Progenitor cell of endocrine pancreas (in vitro differentiated cells): ENCODE measurements around the gene L1TD1. TPM values are rescaled to one million over a fixed set of nuclear protein-coding genes. Genes with fewer than 3 reads are reported as not detected.
A peak's percentile ranks its signal among the peaks of the same experiment; 100 is the strongest.

ENCODE experiments used
- DNase-seq: peaks from one replicate; pipeline ENCODE4 v3.0.0; 2021; ENCODE audit warnings: low spot score; ENCODE audit not compliant: unreplicated experiment
- H3K27ac Mint-ChIP-seq: 2 replicates; pipeline ENCODE4 v1.8.0; 2021; ENCODE audit warnings: mild to moderate bottlenecking, moderate library complexity, mixed read lengths
- H3K27me3 Mint-ChIP-seq: 2 replicates; pipeline ENCODE4 v1.8.0; 2021; ENCODE audit warnings: mixed read lengths
- H3K36me3 Mint-ChIP-seq: 2 replicates; pipeline ENCODE4 v1.8.0; 2022; ENCODE audit warnings: mixed read lengths; ENCODE audit not compliant: insufficient read depth
- H3K4me1 Mint-ChIP-seq: 2 replicates; pipeline ENCODE4 v1.8.0; 2021; ENCODE audit warnings: low read depth, mixed read lengths
- H3K4me3 Mint-ChIP-seq: 2 replicates; pipeline ENCODE4 v1.8.0; 2021; ENCODE audit warnings: low read depth, mild to moderate bottlenecking, moderate library complexity, mixed read lengths
- H3K9me3 Mint-ChIP-seq: 2 replicates; pipeline ENCODE4 v1.8.0; 2021; ENCODE audit warnings: low read depth, mixed read lengths
- total RNA-seq: library from RNA; stranded (reverse); gene quantifications from 2 replicates; pipeline ENCODE4 v1.2.1, GENCODE V29; 2021
- TF ChIP-seq, protein P1 (sequence below): fragments of 200-600 bp; sonication (generic); IDR thresholded peaks from one replicate; pipeline ENCODE4 v1.5.0; 2021; ENCODE audit warnings: antibody characterized with exemption, mild to moderate bottlenecking; ENCODE audit not compliant: unreplicated experiment

The L1TD1 gene
- total RNA-seq, 1 donor from 2014 or later, result 2.7 TPM

DNA sequence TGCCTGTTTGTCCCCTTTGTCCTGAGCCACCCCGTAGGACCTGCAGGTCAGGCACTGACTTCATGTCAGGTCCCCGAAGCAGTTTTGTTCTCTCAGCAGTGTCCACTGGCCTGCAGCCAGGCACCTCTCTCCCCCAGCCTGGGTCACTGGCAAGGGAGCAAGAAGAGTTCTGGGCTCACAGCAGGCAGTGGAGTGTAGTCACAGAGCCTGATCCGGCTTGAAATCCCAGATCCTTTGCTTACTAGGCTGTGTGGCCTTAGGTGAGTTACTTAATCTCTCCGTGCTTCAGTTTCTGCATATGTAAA is 34.2 kb downstream of the L1TD1 start:
- DNase-seq, result no peak
- H3K9me3 Mint-ChIP-seq, result no peaks in the 10 kb centered on the region
- H3K4me1 Mint-ChIP-seq, result peaks cover 3% of the 10 kb centered on the region
- H3K36me3 Mint-ChIP-seq, result no peaks in the 10 kb centered on the region
- H3K27me3 Mint-ChIP-seq, result peaks cover 3% of the 10 kb centered on the region
- H3K27ac Mint-ChIP-seq, result no peak overlapping the region
- TF ChIP-seq, protein P1, sequence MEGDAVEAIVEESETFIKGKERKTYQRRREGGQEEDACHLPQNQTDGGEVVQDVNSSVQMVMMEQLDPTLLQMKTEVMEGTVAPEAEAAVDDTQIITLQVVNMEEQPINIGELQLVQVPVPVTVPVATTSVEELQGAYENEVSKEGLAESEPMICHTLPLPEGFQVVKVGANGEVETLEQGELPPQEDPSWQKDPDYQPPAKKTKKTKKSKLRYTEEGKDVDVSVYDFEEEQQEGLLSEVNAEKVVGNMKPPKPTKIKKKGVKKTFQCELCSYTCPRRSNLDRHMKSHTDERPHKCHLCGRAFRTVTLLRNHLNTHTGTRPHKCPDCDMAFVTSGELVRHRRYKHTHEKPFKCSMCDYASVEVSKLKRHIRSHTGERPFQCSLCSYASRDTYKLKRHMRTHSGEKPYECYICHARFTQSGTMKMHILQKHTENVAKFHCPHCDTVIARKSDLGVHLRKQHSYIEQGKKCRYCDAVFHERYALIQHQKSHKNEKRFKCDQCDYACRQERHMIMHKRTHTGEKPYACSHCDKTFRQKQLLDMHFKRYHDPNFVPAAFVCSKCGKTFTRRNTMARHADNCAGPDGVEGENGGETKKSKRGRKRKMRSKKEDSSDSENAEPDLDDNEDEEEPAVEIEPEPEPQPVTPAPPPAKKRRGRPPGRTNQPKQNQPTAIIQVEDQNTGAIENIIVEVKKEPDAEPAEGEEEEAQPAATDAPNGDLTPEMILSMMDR, result no peak
- H3K4me3 Mint-ChIP-seq, result no peak overlapping the region

DNA sequence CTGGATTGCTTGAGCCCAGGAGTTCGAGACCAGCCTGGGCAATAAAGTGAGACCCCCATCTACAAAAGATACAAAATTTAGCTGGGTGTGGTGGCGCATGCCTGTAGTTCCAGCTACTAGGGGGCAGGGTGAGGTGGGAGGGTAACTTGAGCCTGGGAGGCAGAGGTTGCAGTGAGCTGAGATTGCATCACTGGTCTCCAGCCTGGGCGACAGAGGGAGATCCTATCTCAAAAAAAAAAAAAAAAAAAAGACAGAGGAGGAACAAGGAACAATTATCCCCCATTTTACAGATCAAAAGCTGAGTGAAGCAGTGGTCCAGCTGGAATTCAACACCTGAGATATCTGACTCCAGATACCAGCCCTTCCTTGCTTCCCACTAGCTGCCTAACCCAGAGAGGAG is 34.8 kb downstream of the L1TD1 start:
- no peaks in the 10 kb centered on the region for H3K9me3 Mint-ChIP-seq
- no peaks in the 10 kb centered on the region for H3K36me3 Mint-ChIP-seq

GRCh38 chr1:62229932-62230331 is 35.3 kb downstream of the L1TD1 start:
- TF ChIP-seq, protein P1, result no peak
- Mint-ChIP-seq H3K36me3 (no peaks in the 10 kb centered on the region), H3K27me3 (peaks cover 3% of the 10 kb centered on the region), H3K4me3 (no peak overlapping the region), H3K9me3 (no peaks in the 10 kb centered on the region), H3K4me1 (peaks cover 7% of the 10 kb centered on the region), H3K27ac (no peak overlapping the region)
- no peak for DNase-seq

More for the DNA sequence above, 34.8 kb downstream of the L1TD1 start:
- TF ChIP-seq, protein P1, result no peak
- Mint-ChIP-seq H3K4me3 (no peak overlapping the region), H3K27me3 (peaks cover 3% of the 10 kb centered on the region), H3K27ac (no peak overlapping the region), H3K4me1 (peaks cover 3% of the 10 kb centered on the region)
- DNase-seq, result no peak

DNA sequence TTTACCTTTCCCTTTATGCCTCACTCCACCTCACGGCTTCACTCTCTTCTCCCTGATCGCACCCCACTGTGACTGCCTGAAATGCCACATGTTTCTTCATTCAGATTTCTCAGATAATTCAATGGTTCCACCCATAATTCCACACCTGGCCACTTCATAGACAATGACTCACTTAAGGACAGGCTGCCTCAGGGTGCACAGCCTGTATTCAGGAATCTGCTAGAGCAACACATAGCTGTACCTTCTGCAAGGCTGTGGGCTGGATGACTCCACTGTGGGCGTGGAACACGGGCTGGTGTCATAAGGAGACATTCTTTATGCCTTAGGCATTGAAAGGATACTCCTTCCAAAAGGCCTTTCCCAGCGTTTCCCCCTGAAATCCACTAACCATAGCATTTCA is 36.1 kb downstream of the L1TD1 start:
- Mint-ChIP-seq H3K27ac (no peak overlapping the region), H3K9me3 (no peaks in the 10 kb centered on the region), H3K27me3 (peaks cover 3% of the 10 kb centered on the region), H3K4me3 (no peak overlapping the region), H3K4me1 (peaks cover 8% of the 10 kb centered on the region), H3K36me3 (no peaks in the 10 kb centered on the region)
- no peak for DNase-seq
- TF ChIP-seq, protein P1, result no peak

DNA sequence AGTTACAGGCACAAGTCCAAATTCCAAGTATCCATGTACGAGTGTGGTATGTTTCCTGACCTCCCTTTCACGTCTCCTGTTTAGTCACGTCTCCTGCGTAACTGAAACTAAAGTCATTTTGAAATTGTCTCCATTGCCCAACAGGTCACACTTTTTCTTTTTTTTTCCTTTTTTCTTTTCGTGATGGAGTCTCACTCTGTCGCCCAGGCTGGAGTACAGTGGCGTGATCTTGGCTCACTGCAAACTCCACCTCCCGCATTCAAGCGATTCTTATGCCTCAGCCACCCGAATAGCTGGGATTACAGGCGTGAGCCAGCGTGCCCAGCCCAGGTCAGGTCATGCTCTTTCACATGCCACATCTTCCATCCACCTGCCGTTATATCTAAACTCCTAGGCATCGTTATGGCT is 38.2 kb downstream of the L1TD1 start:
- Mint-ChIP-seq H3K27ac (peak overlapping the region; percentile 39), H3K4me1 (peaks cover 10% of the 10 kb centered on the region), H3K9me3 (no peaks in the 10 kb centered on the region), H3K27me3 (peaks cover 3% of the 10 kb centered on the region), H3K36me3 (no peaks in the 10 kb centered on the region), H3K4me3 (no peak overlapping the region)
- TF ChIP-seq, protein P1, result no peak
- no peak for DNase-seq
